Measurements from ENCODE around the gene SNRK. TPM values are rescaled to one million over a fixed set of nuclear protein-coding genes. Genes with fewer than 3 reads are reported as not detected.

The SNRK gene
- total RNA-seq, 1 donor from 2014 or later = 26.1 TPM

GRCh38 chr3:43347774-43348173 is 61.4 kb downstream of the SNRK start:
- Mint-ChIP-seq H3K27me3 (ENCODE audit: insufficient read depth, low read depth) (no peaks in the 10 kb centered on the region), H3K27ac (no peak overlapping the region), H3K36me3 (peaks cover 52% of the 10 kb centered on the region), H3K9me3 (peaks cover 5% of the 10 kb centered on the region), H3K4me3 (no peak overlapping the region), H3K4me1 (no peaks in the 10 kb centered on the region)
- Histone ChIP-seq H3K27me3 (no peaks in the 10 kb centered on the region), H3K79me2 (ENCODE audit: low read depth) (no peaks in the 10 kb centered on the region), H3K27ac (no peak overlapping the region), H3K9me3 (ENCODE audit: low read depth) (no peaks in the 10 kb centered on the region), H3K36me3 (no peaks in the 10 kb centered on the region), H3F3A (ENCODE audit: low read depth) (no peaks in the 10 kb centered on the region), H3K4me2 (no peak overlapping the region), H3K9ac (no peak overlapping the region), H2AFZ (replicated peaks) (no peak overlapping the region), H3K4me1 (no peaks in the 10 kb centered on the region), H3K4me3 (no peak overlapping the region), H4K20me1 (ENCODE audit: low read depth) (peaks cover 7% of the 10 kb centered on the region)
- TF ChIP-seq, protein P1, sequence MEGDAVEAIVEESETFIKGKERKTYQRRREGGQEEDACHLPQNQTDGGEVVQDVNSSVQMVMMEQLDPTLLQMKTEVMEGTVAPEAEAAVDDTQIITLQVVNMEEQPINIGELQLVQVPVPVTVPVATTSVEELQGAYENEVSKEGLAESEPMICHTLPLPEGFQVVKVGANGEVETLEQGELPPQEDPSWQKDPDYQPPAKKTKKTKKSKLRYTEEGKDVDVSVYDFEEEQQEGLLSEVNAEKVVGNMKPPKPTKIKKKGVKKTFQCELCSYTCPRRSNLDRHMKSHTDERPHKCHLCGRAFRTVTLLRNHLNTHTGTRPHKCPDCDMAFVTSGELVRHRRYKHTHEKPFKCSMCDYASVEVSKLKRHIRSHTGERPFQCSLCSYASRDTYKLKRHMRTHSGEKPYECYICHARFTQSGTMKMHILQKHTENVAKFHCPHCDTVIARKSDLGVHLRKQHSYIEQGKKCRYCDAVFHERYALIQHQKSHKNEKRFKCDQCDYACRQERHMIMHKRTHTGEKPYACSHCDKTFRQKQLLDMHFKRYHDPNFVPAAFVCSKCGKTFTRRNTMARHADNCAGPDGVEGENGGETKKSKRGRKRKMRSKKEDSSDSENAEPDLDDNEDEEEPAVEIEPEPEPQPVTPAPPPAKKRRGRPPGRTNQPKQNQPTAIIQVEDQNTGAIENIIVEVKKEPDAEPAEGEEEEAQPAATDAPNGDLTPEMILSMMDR (IDR thresholded peaks at IDR 0.05) = no peak
- TF ChIP-seq EZH2 (IDR thresholded peaks at IDR 0.05) = no peak
- TF ChIP-seq EZH2phosphoT487 (IDR thresholded peaks at IDR 0.05) = no peak
- no peak for DNase-seq (ENCODE audit: low spot score)

GRCh38 chr3:43348350-43348749 is 62.0 kb downstream of the SNRK start:
- Histone ChIP-seq H3K27ac (no peak overlapping the region), H3K79me2 (ENCODE audit: low read depth) (no peaks in the 10 kb centered on the region), H3K9me3 (ENCODE audit: low read depth) (no peaks in the 10 kb centered on the region), H3K36me3 (no peaks in the 10 kb centered on the region), H3K4me1 (no peaks in the 10 kb centered on the region), H3K27me3 (no peaks in the 10 kb centered on the region), H4K20me1 (ENCODE audit: low read depth) (peaks cover 7% of the 10 kb centered on the region), H3K4me3 (no peak overlapping the region), H3K9ac (no peak overlapping the region), H3F3A (ENCODE audit: low read depth) (no peaks in the 10 kb centered on the region), H3K4me2 (no peak overlapping the region), H2AFZ (replicated peaks) (no peak overlapping the region)
- DNase-seq (ENCODE audit: low spot score) = no peak
- no peak overlapping the region for H3K4me3 Mint-ChIP-seq
- no peaks in the 10 kb centered on the region for H3K27me3 Mint-ChIP-seq (ENCODE audit: insufficient read depth, low read depth)
- peaks cover 6% of the 10 kb centered on the region for H3K9me3 Mint-ChIP-seq
- H3K27ac Mint-ChIP-seq = no peak overlapping the region
- no peaks in the 10 kb centered on the region for H3K4me1 Mint-ChIP-seq
- TF ChIP-seq, protein P1 (IDR thresholded peaks at IDR 0.05) = no peak
- TF ChIP-seq EZH2 (IDR thresholded peaks at IDR 0.05) (no peak), EZH2phosphoT487 (IDR thresholded peaks at IDR 0.05) (no peak)
- H3K36me3 Mint-ChIP-seq = peaks cover 48% of the 10 kb centered on the region

- H3K27me3 ChIP-seq = no peaks in the 10 kb centered on the region
- no peaks in the 10 kb centered on the region for H3K9me3 ChIP-seq (ENCODE audit: low read depth)
- H3K4me3 ChIP-seq = no peak overlapping the region
- Mint-ChIP-seq H3K27ac (no peak overlapping the region), H3K4me1 (no peaks in the 10 kb centered on the region), H3K36me3 (peaks cover 48% of the 10 kb centered on the region), H3K4me3 (no peak overlapping the region), H3K27me3 (ENCODE audit: insufficient read depth, low read depth) (no peaks in the 10 kb centered on the region), H3K9me3 (peaks cover 13% of the 10 kb centered on the region)
- no peak for DNase-seq (ENCODE audit: low spot score)
- TF ChIP-seq EZH2phosphoT487 (IDR thresholded peaks at IDR 0.05) = no peak
- no peak overlapping the region for H3K4me2 ChIP-seq
- H3K4me1 ChIP-seq = no peaks in the 10 kb centered on the region
- no peaks in the 10 kb centered on the region for H3K36me3 ChIP-seq
- H4K20me1 ChIP-seq (ENCODE audit: low read depth) = peaks cover 3% of the 10 kb centered on the region
- no peak overlapping the region for H3K9ac ChIP-seq
- H3K79me2 ChIP-seq (ENCODE audit: low read depth) = no peaks in the 10 kb centered on the region
- no peak overlapping the region for H2AFZ ChIP-seq (replicated peaks)
- H3F3A ChIP-seq (ENCODE audit: low read depth) = no peaks in the 10 kb centered on the region
- H3K27ac ChIP-seq = no peak overlapping the region
Measured at GRCh38 chr3:43348852-43349574, 62.7 kb downstream of the SNRK start.

DNA sequence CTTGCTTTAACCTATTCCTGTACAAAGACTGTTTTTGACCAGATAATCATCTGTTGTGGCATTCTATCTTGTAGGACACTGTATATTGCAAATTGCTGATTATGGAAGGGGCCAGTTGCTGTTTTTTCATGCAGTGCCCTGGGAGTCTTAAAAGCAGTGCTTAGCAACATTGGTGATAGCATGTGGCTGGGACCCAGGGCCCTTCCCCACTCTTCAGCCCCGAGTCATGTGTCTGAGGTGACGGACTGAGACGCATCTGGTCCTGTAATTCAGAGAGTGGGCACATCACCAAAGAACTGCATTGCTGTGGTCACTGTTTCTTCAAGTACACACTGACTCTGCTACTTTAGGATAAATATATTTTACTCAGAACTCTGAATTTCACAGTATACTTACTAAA is 63.4 kb downstream of the SNRK start:
- Mint-ChIP-seq H3K4me3 (no peak overlapping the region), H3K36me3 (peaks cover 49% of the 10 kb centered on the region), H3K27me3 (ENCODE audit: insufficient read depth, low read depth) (no peaks in the 10 kb centered on the region), H3K9me3 (peaks cover 20% of the 10 kb centered on the region), H3K4me1 (no peaks in the 10 kb centered on the region), H3K27ac (no peak overlapping the region)
- no peak overlapping the region for H3K27ac ChIP-seq
- H3K27me3 ChIP-seq = no peaks in the 10 kb centered on the region
- no peak overlapping the region for H3K4me3 ChIP-seq
- no peaks in the 10 kb centered on the region for H4K20me1 ChIP-seq (ENCODE audit: low read depth)
- no peaks in the 10 kb centered on the region for H3K4me1 ChIP-seq
- no peak overlapping the region for H2AFZ ChIP-seq (replicated peaks)
- no peaks in the 10 kb centered on the region for H3F3A ChIP-seq (ENCODE audit: low read depth)
- no peaks in the 10 kb centered on the region for H3K36me3 ChIP-seq
- H3K4me2 ChIP-seq = no peak overlapping the region
- no peak for TF ChIP-seq EZH2phosphoT487 (IDR thresholded peaks at IDR 0.05)
- TF ChIP-seq, protein P1 (IDR thresholded peaks at IDR 0.05) = no peak
- no peak for TF ChIP-seq EZH2 (IDR thresholded peaks at IDR 0.05)
- DNase-seq (ENCODE audit: low spot score) = no peak
- no peak overlapping the region for H3K9ac ChIP-seq
- no peaks in the 10 kb centered on the region for H3K79me2 ChIP-seq (ENCODE audit: low read depth)
- no peaks in the 10 kb centered on the region for H3K9me3 ChIP-seq (ENCODE audit: low read depth)

Data from neural progenitor cell (in vitro differentiated cells).